HUES48 (cell line): ENCODE results near the gene NELFA.

Source experiments
- H3K27ac ChIP-seq: one replicate; pipeline ENCODE4 v1.7.0; 2013; ENCODE audit warnings: low read depth, low read length, inconsistent platforms
- H3K27me3 ChIP-seq: 2 replicates; pipeline ENCODE4 v1.6.1; 2013; ENCODE audit warnings: mild to moderate bottlenecking, low read length; ENCODE audit not compliant: control insufficient read depth, insufficient read depth
- H3K36me3 ChIP-seq: 2 replicates; pipeline ENCODE4 v1.6.1; 2013; ENCODE audit warnings: low read length; ENCODE audit not compliant: control insufficient read depth, insufficient read depth
- H3K4me1 ChIP-seq: 2 replicates; pipeline ENCODE4 v1.6.1; 2013; ENCODE audit warnings: mild to moderate bottlenecking, low read length; ENCODE audit not compliant: control insufficient read depth, insufficient read depth
- H3K4me3 ChIP-seq: 2 replicates; pipeline ENCODE4 v1.5.1; 2013; ENCODE audit warnings: mild to moderate bottlenecking, low read depth, low read length
- H3K9ac ChIP-seq: 2 replicates; pipeline ENCODE4 v1.6.1; 2013; ENCODE audit warnings: mild to moderate bottlenecking, low read depth, low read length, moderate library complexity
- H3K9me3 ChIP-seq: 2 replicates; pipeline ENCODE4 v1.6.1; 2013; ENCODE audit warnings: low read length; ENCODE audit not compliant: control insufficient read depth, insufficient read depth

Gene NELFA

GRCh38 chr4:1985780-1986577 is 22.8 kb downstream of the NELFA start:
- Histone ChIP-seq H3K9me3 (no peaks in the 10 kb centered on the region), H3K36me3 (peaks cover 91% of the 10 kb centered on the region)

GRCh38 chr4:1985294-1985693 is 23.5 kb downstream of the NELFA start:
- H3K9ac ChIP-seq, result no peak overlapping the region
- H3K9me3 ChIP-seq, result no peaks in the 10 kb centered on the region
- H3K4me3 ChIP-seq, result no peak overlapping the region
- no peaks in the 10 kb centered on the region for H3K4me1 ChIP-seq
- H3K27ac ChIP-seq, result no peak overlapping the region
- H3K36me3 ChIP-seq, result peaks cover 91% of the 10 kb centered on the region
- H3K27me3 ChIP-seq, result no peaks in the 10 kb centered on the region

More at GRCh38 chr4:1985780-1986577, 22.8 kb downstream of the NELFA start:
- Histone ChIP-seq H3K9ac (no peak overlapping the region), H3K4me3 (no peak overlapping the region), H3K4me1 (no peaks in the 10 kb centered on the region), H3K27me3 (no peaks in the 10 kb centered on the region), H3K27ac (no peak overlapping the region)

DNA sequence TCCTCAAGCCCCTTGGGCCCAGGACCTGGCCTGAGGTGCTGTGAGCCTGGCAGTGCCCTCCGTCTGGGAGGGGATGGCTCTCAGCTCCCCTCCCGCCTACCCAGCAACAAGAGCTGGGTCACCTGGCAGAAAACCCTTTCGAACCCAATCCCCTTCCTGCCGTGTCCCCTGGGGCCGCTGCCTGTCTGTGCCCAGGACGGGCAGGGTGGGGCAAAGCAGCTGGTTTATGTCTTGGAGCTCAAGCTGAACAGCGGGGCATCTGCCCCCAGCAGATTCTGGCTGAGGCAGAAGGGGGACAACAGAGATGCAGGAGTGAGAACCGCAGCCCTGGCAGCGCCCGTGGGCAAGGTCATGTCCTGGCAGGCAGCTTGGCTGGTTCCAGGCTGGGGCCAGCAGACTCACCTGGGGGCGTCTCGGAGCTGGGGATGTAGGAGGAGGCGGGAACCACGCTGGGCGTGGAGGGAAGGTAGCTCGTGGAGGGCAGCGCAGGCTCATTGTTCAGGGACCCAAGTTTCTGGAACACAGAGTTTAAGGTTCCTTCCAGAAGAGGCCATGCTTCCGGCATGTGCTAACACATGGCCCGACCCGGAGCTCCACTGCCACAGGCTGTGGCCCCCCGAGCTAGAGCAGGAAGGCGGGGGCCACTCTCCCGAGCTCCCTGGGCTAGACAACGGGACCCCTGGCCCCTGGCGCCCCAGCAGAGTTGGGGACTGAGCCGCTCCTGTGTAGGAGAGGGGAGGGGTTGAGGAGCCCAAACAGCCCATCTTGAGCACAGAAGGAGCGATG is 24.2 kb downstream of the NELFA start:
- H3K36me3 ChIP-seq, result peaks cover 97% of the 10 kb centered on the region
- no peaks in the 10 kb centered on the region for H3K4me1 ChIP-seq
- no peak overlapping the region for H3K9ac ChIP-seq
- H3K27me3 ChIP-seq, result no peaks in the 10 kb centered on the region
- no peak overlapping the region for H3K27ac ChIP-seq
- no peaks in the 10 kb centered on the region for H3K9me3 ChIP-seq
- H3K4me3 ChIP-seq, result no peak overlapping the region

DNA sequence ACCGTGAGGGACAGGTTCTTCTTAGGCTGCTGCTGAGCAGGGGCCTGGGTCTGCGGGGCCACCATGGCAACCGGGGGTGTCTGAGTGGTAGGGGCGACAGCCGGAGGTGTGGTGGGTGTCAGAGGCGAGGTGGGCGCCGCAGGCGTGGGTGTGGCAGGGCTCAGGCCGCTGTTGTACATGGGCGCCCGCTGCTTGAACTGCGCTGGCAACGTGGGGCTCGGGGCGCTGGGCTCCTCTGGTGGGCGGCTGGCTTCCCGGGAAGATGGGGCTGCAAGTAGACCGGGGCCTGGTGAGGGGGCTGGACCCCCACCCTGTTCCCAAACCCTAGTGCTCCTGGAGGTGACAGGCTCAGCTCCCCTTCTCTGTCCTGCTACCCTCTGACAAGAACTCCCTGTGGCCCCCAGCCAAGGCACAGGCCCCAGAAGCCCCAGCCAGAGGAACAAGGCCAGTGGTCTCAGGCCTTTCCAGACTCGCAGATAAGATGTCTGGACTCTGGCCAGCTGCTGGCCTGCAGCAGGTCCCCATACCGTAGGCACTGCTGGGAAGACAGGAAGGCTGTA is 24.8 kb downstream of the NELFA start:
- no peak overlapping the region for H3K27ac ChIP-seq
- H3K9me3 ChIP-seq, result no peaks in the 10 kb centered on the region
- no peaks in the 10 kb centered on the region for H3K4me1 ChIP-seq
- H3K36me3 ChIP-seq, result peaks cover 99% of the 10 kb centered on the region
- no peak overlapping the region for H3K9ac ChIP-seq
- no peak overlapping the region for H3K4me3 ChIP-seq
- H3K27me3 ChIP-seq, result no peaks in the 10 kb centered on the region

DNA sequence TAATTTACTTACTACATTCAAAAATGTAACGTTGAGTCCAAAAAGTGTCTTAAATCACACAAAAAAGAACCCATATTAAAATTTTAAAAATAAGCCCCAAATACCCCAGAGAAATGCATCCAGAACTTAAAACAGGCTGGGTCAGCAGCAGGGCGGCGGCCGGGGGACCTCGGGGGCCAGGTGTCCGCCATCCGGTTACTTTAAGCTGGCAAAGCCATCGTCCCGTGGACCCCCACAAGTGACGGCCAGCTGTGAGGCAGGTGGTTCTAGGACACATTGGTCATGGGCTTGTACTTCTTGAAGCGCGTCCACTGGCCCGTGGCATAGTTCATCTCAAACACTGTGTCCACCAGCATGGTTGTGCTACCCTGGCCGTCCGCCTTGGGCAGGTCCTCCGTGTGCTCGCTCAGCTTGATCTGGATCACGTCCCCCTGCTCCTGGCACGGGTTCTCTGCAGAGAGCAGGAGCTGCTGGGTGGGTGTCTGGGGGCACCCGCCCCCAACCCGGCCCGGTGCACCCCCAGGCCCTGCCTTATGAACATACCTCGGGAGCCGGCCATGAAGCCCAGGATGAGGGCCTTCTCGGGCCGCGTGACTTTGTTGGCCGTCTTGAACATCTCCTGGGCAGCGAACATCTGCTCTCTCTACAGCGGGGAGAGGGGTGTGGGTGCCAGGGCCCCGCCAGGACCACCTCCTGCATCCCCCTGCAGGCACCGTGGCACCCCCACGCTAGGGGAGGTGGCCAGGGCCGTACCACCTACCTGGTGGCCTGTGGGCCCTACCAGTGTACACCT is 25.5 kb downstream of the NELFA start:
- Histone ChIP-seq H3K9me3 (no peaks in the 10 kb centered on the region), H3K9ac (no peak overlapping the region), H3K4me3 (no peak overlapping the region), H3K27me3 (no peaks in the 10 kb centered on the region), H3K27ac (no peak overlapping the region), H3K4me1 (no peaks in the 10 kb centered on the region), H3K36me3 (peaks cover 100% of the 10 kb centered on the region)

- no peaks in the 10 kb centered on the region for H3K27me3 ChIP-seq
- H3K36me3 ChIP-seq, result peaks cover 97% of the 10 kb centered on the region
- H3K4me1 ChIP-seq, result no peaks in the 10 kb centered on the region
- H3K4me3 ChIP-seq, result no peak overlapping the region
- no peaks in the 10 kb centered on the region for H3K9me3 ChIP-seq
- no peak overlapping the region for H3K9ac ChIP-seq
- no peak overlapping the region for H3K27ac ChIP-seq
Measured at GRCh38 chr4:1982124-1983052, 26.4 kb downstream of the NELFA start.

GRCh38 chr4:1981251-1982058 is 27.3 kb downstream of the NELFA start:
- Histone ChIP-seq H3K4me3 (no peak overlapping the region), H3K36me3 (peaks cover 96% of the 10 kb centered on the region), H3K9me3 (no peaks in the 10 kb centered on the region), H3K9ac (no peak overlapping the region), H3K27me3 (no peaks in the 10 kb centered on the region), H3K4me1 (no peaks in the 10 kb centered on the region), H3K27ac (peak overlapping the region; percentile 39)

GRCh38 chr4:1980561-1981041 is 28.2 kb downstream of the NELFA start:
- peaks cover 96% of the 10 kb centered on the region for H3K36me3 ChIP-seq

DNA sequence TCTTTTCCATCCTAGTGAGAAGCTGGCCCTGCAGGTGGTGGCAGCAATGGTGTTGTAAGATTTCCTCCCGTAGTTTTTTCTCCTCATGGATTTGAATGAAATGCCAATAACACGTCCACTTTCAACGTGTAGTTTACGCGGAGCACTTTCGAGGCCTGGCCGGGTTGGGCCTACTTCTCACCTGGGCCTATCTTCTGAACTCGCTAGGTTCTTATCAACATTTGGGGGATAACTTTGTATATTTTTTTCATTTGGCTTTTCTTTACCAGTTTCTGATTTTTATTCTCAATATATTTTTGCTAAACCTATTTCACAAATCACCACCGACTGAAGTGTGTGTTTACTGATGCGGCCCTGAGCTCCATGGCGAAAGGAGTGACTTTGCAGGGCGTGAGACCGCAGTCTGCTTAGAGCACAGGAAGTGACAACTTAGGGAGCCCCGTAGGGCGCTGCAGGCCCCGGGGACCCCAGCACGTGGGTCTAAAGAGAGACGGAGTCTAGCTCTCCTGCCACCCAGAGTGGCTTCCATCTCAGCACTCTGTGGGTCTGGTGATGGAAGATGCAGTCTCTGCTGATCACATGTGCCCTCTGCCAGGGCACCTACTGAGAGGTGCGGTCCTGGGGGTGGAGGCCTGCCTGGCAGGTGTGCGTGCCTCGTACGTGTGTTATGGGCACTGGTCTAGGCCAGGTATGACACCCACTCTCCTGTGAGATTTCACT is 29.1 kb downstream of the NELFA start:
- H3K9ac ChIP-seq, result no peak overlapping the region
- H3K27me3 ChIP-seq, result no peaks in the 10 kb centered on the region
- no peaks in the 10 kb centered on the region for H3K4me1 ChIP-seq
- H3K4me3 ChIP-seq, result no peak overlapping the region
- H3K36me3 ChIP-seq, result peaks cover 96% of the 10 kb centered on the region
- H3K9me3 ChIP-seq, result no peaks in the 10 kb centered on the region
- no peak overlapping the region for H3K27ac ChIP-seq

More at GRCh38 chr4:1980561-1981041, 28.2 kb downstream of the NELFA start:
- no peaks in the 10 kb centered on the region for H3K4me1 ChIP-seq
- H3K9me3 ChIP-seq, result no peaks in the 10 kb centered on the region
- no peaks in the 10 kb centered on the region for H3K27me3 ChIP-seq
- H3K27ac ChIP-seq, result no peak overlapping the region
- no peak overlapping the region for H3K9ac ChIP-seq
- H3K4me3 ChIP-seq, result no peak overlapping the region
